Fibroblast of skin of scalp (primary cell): ENCODE measurements around the gene EEF2K.
"Not testable (repeated sequence)": the region's sequence is repeated elsewhere in the genome, so short reads cannot be mapped to it uniquely, and the experiment has no call there.

ENCODE experiments used
- DNase-seq: peaks from one replicate; pipeline ENCODE4 v3.0.0-alpha.2; 2013

The EEF2K gene

DNA sequence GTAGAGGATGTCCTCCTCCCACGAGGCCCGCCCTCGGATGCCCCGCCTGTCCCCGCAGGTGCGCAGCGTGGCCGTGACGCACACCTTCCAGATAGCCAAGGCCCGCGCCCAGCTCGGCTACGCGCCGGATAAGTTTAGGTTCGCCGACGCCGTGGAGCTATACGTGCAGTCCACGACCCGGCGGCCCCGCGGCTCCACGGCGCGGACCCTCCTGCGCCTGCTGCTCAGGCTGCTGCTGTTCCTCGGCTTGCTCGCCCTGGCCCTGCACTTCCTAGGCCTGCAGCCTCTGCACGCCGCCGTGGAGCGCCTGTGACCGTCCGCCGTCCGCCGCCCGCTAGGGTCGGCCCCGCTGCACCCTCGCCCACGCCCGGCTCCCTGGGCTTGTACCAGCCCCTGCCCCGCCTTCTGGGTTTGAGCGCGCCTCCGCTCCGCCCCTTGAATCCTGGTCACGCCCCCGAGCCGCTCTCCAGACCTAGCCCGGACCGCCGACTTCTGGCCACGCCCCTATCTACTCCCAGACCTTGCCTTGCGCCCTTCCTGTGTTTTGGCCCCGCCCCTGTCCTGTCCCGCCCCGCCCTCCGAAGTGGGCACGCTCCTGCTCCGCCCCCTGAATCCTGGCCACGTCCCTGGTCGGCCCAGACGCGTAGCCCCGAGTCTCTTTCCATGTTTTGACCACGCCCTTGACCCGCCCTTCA lies 15.8 kb upstream of the EEF2K start:
- DNase-seq, result no peak

- peak; percentile 100 for DNase-seq
Observed at GRCh38 chr16:22190776-22191531, 15.1 kb upstream of the EEF2K start.

GRCh38 chr16:22191532-22192260 lies 14.4 kb upstream of the EEF2K start:
- DNase-seq, result no peak

DNA sequence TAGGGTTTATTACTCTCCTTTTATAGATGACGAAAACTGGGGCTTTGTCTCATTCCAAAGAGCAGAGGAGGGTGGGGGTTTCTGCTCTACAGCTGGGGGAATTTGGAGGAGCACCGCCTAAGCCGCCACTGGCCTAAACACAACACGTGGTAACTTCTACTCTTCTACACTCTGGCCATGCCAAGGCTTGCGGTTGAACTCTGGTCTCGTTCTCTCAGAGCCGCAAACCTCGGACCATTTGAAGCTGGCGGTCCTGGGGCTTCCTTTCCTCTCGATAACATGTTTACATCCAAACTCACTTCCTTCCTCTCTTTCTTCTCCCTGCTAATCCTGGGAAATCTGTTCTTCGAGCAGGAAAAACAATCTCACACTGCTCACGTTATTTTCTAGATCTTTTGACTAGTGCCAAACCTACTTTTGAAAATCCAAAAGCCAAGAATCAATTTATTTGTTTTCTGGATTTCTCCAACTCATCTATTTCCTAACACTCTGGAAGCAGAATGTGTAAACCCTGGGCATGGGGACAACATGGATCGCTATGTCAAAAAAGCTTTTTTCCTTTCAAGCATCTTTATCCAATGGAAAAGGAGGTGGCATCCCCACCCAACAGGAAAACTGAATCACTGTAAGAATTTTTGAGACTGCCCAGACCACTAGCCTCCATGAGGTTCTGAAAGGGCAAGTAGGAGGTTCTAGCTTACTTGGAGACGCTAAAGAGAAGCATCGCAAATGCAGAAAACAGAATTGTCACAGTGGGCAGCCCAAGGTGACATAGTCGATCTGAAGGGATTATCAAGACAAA lies 13.6 kb upstream of the EEF2K start:
- peak; percentile 87 for DNase-seq

DNA sequence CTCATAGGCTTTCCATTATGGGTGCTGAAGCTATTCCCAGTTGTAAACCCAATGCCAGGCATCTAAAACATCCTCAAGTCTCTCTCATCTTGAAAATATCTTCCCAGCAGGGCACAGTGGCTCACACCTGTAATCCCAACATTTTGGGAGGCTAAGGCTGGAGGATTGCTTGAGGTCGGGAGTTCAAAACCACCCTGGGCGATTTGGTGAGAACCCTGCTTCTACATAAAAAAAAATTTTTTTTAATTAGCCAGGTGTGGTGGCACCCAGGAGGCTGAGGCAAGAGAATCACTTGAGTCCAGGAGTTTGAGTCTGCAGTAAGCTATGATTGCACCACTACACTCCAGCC lies 13.0 kb upstream of the EEF2K start:
- no peak for DNase-seq

- no peak for DNase-seq
Observed at GRCh38 chr16:22194707-22195444, 11.2 kb upstream of the EEF2K start.

GRCh38 chr16:22195445-22195694 lies 10.7 kb upstream of the EEF2K start:
- DNase-seq, result no peak

GRCh38 chr16:22195695-22196558 lies 10.2 kb upstream of the EEF2K start:
- peak; percentile 90 for DNase-seq

GRCh38 chr16:22196559-22197168 lies 9.4 kb upstream of the EEF2K start:
- not testable (repeated sequence) for DNase-seq

GRCh38 chr16:22198547-22199293 lies 7.4 kb upstream of the EEF2K start:
- no peak for DNase-seq

DNA sequence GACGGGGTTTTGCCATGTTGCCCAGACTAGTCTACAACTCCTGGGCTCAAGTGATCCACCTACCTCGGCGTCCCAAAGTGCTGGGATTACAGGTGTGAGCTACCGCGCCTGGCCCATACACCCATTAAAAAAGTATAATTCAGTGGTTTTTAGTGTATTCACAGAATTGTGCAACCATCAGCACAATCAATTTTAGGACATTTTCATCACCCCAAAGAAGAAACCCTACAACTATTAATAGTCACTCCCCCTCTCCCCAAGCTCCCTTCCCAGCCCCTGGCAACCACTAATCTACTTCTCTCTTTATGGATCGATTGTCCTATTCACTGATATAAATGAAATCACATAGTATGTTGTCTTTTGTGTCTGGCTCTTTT lies 3.8 kb upstream of the EEF2K start:
- DNase-seq, result no peak

GRCh38 chr16:22203091-22203490 lies 3.0 kb upstream of the EEF2K start:
- no peak for DNase-seq

GRCh38 chr16:22204091-22204655 lies 1.9 kb upstream of the EEF2K start:
- DNase-seq, result no peak

GRCh38 chr16:22205577-22206012 lies 483 bp upstream of the EEF2K start:
- DNase-seq, result no peak

GRCh38 chr16:22206842-22207714 lies 1.0 kb downstream of the EEF2K start:
- DNase-seq, result peak; percentile 68

- no peak for DNase-seq
Observed at GRCh38 chr16:22207715-22208360, 1.8 kb downstream of the EEF2K start.

- DNase-seq, result no peak
Observed at GRCh38 chr16:22210285-22210684, 4.2 kb downstream of the EEF2K start.

DNA sequence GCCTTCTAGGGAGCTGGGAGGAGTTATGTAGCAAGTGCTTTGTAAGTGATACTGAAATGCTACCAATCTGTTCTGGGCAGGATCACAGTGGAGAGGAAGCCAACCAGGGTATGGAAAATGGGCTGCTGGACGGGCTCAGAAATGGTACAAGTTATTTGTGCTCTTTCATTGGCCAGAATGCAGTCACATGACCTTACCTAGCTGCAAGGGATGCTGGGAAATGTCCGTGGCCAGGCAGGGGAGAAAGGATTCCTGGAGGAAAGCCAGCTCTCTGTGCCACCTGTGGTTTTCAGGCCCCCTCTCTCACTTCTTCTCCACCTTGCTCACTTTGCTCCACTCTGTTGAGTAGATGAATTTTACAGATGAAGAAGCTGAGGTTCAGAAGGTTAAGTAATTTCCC lies 4.8 kb downstream of the EEF2K start:
- DNase-seq, result no peak
